OCI-LY7 (cell line): ENCODE measurements around the gene LIMS4.
"Not testable (repeated sequence)": the region's sequence is repeated elsewhere in the genome, so short reads cannot be mapped to it uniquely, and the experiment has no call there.

Source experiments
- EZH2phosphoT487 ChIP-seq: fragments of 200-600 bp; sonication (generic); IDR thresholded peaks from 2 replicates; pipeline ENCODE4 v1.6.1; 2018; ENCODE audit warnings: low read depth, borderline replicate concordance, mild to moderate bottlenecking, mixed run types, antibody characterized with exemption, low read length, moderate library complexity, mixed read lengths
- TF ChIP-seq, protein P1 (sequence below): fragments of 200-600 bp; sonication (generic); conservative IDR thresholded peaks from 2 replicates; pipeline ENCODE4 v1.5.1; 2014; ENCODE audit warnings: mild to moderate bottlenecking, antibody characterized with exemption, low read length, moderate library complexity, mixed read lengths

GRCh38 chr2:110488991-110489390 lies 16.4 kb upstream of the LIMS4 start:
- TF ChIP-seq, protein P1, sequence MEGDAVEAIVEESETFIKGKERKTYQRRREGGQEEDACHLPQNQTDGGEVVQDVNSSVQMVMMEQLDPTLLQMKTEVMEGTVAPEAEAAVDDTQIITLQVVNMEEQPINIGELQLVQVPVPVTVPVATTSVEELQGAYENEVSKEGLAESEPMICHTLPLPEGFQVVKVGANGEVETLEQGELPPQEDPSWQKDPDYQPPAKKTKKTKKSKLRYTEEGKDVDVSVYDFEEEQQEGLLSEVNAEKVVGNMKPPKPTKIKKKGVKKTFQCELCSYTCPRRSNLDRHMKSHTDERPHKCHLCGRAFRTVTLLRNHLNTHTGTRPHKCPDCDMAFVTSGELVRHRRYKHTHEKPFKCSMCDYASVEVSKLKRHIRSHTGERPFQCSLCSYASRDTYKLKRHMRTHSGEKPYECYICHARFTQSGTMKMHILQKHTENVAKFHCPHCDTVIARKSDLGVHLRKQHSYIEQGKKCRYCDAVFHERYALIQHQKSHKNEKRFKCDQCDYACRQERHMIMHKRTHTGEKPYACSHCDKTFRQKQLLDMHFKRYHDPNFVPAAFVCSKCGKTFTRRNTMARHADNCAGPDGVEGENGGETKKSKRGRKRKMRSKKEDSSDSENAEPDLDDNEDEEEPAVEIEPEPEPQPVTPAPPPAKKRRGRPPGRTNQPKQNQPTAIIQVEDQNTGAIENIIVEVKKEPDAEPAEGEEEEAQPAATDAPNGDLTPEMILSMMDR = not testable (repeated sequence)
- not testable (repeated sequence) for TF ChIP-seq EZH2phosphoT487
